A549 (cell line): ENCODE measurements around the gene ARID1B.

Experiments
- CHD2 ChIP-seq: fragments of 150-350 bp; IDR thresholded peaks from 2 replicates; pipeline ENCODE4 v1.6.1; 2014; ENCODE audit warnings: low read length; ENCODE audit not compliant: partially characterized antibody
- CTCF ChIP-seq: fragments of >200 bp; sonication (Bioruptor Twin); formaldehyde crosslinking; IDR thresholded peaks from 3 replicates; pipeline ENCODE4 v1.5.1; 2016
- EHMT2 ChIP-seq: fragments of 200-600 bp; sonication (generic); IDR thresholded peaks from 2 replicates; pipeline ENCODE4 v1.6.1; 2016; ENCODE audit warnings: antibody characterized with exemption, low read depth, mild to moderate bottlenecking, moderate library complexity
- EP300 ChIP-seq, 2 experiments: fragments of >200 bp; sonication (Bioruptor Twin); formaldehyde crosslinking; IDR thresholded peaks; 2 replicates in 1 of 2; 3 replicates in 1 of 2; pipeline ENCODE4 v1.6.1; 2016 to 2017
- FOXS1 ChIP-seq: fragments of 250-450 bp; sonication (Bioruptor Pico); IDR thresholded peaks from 2 replicates; pipeline ENCODE4 v1.5.0; 2020; ENCODE audit warnings: mild to moderate bottlenecking, moderate library complexity
- NR3C1 ChIP-seq: fragments of >200 bp; sonication (Bioruptor Twin); formaldehyde crosslinking; IDR thresholded peaks from 3 replicates; pipeline ENCODE4 v1.6.1; 2017
- POLR2A ChIP-seq: IDR thresholded peaks from 2 replicates; pipeline ENCODE4 v1.6.1; 2012; ENCODE audit warnings: mild to moderate bottlenecking, low read length
- RFX5 ChIP-seq: fragments of 450-650 bp; IDR thresholded peaks from 2 replicates; pipeline ENCODE4 v1.7.1; 2014; ENCODE audit warnings: antibody characterized with exemption, mild to moderate bottlenecking, moderate library complexity

GRCh38 chr6:157210954-157211353, 433.8 kb downstream of the ARID1B start:
- TF ChIP-seq FOXS1 (CRISPR knock-in tag) (no peak), EP300 (IDR thresholded peaks at IDR 0.05) (no peak), RFX5 (no peak), CTCF (no peak), CHD2 (no peak), NR3C1 (no peak), POLR2A (no peak), EHMT2 (no peak)
